ENCODE measurements around the gene CAMK2D.
"Not testable (repeated sequence)": the region's sequence is repeated elsewhere in the genome, so short reads cannot be mapped to it uniquely, and the experiment has no call there.

Gene CAMK2D

DNA sequence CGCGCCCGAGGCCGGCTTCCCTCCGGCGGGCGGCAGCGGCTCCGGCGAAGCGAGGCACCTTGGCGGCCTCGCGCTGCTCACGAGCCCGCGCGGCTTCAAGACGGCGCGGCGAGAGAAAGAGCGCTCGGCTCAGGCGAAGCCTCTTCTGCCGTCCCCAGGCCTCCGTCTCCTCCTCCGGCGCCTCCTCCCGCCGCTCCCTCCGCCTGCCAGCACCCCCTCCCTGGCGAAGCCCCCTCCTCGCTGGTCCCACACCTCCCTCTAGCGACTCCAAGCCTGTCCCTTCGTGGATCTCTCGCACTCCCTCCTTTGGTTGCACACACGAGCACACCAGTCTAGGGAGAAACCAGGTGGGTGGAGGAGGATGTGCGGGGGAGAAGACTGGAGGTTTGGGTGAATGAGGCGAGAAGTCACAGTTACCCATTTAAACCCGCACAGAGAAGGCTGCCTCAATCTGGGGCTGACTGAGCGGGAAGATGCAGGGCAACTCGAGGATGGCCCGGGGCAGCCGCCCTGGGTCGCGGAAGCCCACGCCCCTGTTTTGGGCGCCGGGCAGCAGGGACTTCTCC is at the start of gene CAMK2D:
Gene CAMK2D, minus strand, starts transcription at position 119 of the 566 bp plus-strand sequence. CDS start 670 bp downstream, outside the sequence.
- DNase-seq (ENCODE audit: low read depth in 2 of 2) = peak; percentile 80 to 81

DNA sequence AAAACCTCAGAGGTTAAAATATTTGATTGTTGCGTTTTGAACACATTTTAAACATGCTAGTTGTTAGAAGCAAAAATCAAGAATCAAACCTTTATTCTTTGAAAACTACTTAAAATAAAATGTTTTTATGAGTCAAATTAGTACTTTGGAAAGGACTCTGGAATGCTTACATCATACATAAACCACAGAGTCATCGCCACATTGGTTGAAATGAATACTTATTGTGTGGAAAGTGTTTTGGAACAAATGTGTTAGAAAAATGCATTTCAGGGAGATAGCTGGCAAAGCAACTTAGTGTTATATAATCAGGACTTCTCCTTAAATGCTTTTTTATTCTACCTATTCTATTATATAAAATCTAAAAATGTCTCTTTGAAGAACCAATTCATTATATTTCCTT is 49.4 kb upstream of the CAMK2D start:
- DNase-seq (ENCODE audit: low read depth in 2 of 2) = peak; percentile 44 to 45

DNA sequence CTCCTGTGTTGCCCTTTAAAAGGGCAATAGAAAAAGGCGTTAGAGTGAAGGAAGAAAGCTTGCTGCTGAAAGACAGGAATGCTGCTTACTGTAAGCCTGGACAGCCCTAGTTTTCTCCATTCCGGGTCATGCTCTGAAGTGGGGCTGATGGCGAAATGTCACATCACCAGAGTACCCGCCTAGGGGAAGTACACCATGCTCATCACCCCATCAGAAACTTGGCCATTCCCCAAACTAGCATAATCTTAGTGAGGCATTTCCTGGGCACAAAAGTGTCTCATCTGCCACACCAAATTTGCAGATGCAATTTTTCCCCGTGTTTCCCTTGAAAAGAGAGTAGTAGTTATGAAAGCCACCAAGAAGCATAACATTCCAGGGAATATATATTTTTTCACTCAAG is 47.8 kb upstream of the CAMK2D start:
- DNase-seq (ENCODE audit: low read depth in 2 of 2) = no peak

DNA sequence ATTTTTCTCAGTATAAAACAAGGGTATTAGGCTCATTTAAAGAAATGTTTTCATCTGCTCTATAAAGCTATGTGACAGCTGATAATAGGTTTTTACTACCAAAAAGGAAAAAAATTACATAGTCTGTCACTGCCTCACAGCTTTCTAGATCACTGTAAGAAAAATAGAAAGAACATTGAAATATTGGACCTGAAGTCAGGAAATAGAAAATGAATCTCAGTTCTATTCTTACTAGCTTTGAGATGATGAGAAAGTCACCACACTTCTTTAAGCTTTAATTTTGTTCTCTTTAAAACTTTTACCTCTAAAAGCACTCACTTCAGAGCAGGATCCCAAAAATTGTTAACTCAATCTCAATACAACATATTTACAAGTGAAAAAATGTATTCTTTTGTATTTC is 45.3 kb upstream of the CAMK2D start:
- DNase-seq (ENCODE audit: low read depth in 2 of 2) = no peak

DNA sequence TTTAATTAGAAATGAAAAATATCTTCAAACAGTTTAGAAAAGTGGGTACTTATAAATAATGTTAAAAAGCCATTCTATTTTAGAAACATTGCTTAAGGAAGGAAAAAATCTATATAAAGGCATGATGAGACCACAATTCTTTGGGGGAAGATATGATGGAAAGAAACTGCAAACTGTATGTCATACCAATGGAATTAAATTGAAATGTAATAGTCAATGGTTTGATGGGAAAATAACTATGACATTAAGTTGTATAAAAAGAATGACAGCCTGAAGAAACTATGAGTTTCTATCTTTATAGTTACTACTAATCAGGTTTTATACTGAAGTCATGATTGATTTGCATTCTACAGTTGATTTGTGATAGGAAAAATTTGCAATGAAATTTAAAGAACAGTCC is 40.3 kb upstream of the CAMK2D start:
- DNase-seq (ENCODE audit: low read depth in 2 of 2) = no peak

DNA sequence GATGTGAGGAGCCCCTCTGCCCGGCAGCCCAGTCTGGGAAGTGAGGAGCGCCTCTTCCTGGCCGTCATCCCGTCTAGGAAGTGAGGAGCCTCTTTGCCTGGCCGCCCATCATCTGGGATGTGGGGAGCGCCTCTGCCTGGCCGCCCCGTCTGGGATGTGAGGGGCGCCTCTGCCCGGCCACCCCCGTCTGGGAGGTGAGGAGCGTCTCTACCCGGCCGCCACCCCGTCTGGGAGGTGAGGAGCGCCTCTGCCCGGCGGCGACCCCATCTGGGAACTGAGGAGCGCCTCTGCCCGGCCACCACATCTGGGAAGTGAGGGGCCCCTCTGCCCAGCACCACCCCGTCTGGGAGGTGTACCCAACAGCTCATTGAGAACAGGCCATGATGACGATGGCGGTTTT is 34.8 kb upstream of the CAMK2D start:
- DNase-seq (ENCODE audit: low read depth in 2 of 2) = not testable (repeated sequence)

DNA sequence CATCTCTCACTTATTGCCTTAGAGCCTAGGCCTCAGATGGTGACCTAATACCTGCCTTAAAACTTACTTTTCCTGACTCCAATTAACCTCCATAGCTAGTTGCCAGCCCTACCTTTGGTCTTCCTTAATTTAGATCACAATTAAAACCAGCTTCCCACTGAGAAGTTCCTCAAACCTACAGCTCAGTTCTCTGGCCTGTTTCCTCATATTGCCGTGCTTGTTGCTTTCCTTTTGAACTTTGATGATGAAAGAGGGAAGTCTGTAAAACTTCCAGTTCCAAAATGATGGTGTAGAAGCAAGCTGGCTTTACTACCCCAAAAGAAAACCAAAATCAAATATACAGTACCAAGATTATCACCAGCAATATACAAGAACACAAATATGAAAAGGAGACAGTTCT is 28.9 kb upstream of the CAMK2D start:
- DNase-seq (ENCODE audit: low read depth in 2 of 2) = no peak

DNA sequence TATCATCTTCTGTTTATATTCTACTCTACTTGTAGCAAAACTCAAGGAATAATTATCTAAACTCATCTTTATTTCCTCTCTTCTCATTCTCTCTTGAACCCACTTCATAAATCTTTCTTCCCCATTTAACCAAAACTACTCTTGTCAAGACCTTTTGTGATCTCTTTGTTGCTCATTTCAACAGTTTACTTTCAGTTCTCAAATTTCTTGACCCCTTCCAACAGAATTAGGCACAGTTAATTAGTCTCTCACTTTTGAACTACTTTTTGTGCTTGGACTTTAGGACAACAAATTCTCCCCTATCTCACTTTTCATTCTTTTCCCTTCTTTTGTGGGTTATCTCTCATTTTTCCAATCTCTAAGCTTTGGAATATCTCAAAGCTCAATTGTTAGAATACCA is 27.4 kb upstream of the CAMK2D start:
- DNase-seq (ENCODE audit: low read depth in 2 of 2) = no peak

DNA sequence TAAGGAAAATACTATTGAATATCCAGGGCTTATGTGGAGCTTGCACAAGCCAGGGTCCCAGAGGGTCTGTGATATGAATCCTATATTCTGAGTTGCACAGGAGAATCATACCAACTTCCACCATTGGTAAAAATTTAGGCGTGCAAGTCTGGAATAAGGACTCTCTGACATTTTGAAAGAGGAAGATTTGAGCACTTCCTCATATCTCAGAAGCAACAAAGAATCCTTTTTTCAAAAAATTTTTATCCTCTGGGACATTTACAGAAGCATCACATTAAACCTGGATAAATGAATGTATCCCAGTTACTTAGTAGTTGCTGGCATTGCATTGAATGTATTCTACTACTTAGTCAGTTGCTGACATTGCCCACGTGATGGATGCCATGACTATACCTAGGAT is 24.2 kb upstream of the CAMK2D start:
- DNase-seq (ENCODE audit: low read depth in 2 of 2) = no peak

DNA sequence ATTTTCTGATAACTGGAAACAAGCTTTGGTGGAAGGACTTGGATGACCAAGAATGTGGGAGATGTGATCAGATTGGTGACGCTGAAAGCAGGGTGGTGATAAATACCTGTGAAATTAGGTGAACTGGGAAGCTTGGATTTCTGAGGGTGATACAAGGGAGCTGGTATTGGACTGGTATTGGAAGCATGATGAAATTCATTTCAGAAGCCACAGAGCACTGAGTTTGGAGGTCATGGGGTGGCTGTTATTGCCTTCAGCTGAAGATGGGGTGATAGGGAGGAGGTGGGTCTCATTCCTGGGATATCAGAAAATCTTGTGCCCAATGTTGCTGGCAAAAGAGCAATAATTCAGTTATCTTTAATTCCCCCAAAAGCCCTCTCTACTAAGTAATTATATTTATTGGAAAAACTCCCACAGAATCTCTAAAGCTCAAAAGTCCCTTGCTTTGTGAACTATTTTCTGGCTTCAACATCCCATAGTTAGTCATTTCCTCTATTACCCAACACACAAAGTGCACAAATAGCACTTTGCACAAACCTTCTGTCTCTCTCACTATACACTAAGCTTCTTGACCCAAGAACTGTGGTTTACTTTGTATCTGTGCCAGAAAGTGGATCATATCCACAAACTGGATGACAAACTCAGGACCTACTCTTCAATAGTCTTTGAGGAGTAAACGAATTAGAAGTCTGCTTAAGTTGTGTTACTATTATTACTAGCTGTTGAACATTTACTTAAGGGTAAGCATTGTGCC is 23.1 kb upstream of the CAMK2D start:
- DNase-seq (ENCODE audit: low read depth in 2 of 2) = peak; percentile 94

DNA sequence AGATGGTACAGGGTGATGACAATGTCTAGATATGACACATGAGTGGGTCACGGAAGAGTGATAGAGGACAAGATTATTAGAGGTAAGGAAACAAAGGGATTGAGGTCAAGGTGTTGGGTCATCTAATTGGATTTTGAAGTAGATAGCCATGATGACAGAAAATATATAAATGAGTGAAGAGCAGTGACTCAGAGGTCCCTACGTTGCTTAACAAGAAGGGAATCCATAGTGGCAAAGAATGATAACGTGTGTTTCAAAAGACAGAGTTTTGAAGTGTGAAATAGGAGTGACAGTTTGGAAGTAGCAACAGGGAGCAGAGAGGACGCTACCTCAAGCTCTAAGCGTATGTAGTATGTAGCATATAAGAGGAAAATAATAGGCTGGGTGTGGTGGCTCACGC is 22.2 kb upstream of the CAMK2D start:
- DNase-seq (ENCODE audit: low read depth in 2 of 2) = no peak

DNA sequence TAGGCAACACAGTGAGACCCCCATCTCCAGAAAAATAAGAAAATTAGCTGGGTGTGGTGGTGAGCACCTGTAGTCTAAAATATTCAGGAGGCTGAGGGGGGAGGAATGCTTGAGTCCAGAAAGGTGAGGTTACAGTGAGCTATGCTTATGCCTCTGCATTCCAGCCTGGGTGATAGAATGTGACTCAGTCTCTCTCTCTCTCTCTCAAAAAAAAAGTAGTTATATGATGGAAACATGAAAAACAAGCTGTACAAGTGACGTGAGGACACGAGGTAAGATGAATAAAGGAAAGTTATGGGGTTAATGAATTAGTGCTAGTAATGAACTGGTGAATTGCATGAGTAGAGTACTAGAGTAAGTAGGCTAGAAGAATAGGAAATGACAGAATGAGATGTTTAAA is 21.8 kb upstream of the CAMK2D start:
- DNase-seq (ENCODE audit: low read depth in 2 of 2) = no peak

DNA sequence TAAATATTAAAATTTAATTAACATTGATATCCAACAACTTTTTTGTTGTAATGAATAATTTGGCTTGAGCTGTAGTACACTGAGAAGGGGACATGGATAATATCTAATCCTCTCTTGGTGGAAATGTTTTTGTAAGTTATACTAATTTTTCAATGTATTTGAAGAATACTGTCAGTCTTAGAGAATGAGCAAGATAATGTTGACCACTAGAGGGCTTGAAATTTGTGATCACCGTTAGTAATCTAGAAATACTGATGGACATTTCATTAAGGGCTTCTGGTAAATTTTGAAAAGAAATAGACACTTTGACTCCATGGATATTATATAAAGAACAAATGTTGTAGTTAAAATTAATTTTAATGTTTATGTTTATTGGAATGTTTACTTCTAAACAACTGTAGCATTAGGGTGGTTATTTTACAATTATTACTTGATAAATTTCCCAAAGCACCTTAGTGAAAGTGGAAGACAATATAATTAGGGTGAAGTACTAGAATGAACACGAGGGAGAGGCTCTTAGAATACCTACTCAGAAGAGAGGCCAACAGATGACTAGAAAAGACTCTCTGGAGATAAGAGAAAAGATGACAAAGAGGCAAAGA is 20.0 kb upstream of the CAMK2D start:
- no peak for DNase-seq (ENCODE audit: low read depth in 2 of 2)

DNA sequence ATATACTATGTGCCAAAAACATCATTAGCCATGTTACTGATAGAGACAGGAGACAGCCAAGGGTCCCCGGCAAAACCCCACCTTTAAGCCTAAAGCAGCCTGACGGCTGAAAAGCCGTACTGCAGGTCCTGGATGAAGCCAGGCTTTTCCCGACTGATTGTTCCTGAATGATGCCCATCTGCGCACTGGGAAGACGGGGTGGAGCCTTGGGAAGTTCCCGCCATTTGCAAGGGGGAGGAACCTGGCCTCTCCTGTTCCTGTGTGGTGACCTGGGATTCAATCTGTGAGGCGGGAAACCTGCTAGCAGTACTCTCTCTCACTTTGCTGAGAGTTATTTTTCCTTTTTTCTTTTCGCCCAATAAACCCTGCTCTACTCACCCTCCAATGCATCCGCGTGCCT is 15.1 kb upstream of the CAMK2D start:
- no peak for DNase-seq (ENCODE audit: low read depth in 2 of 2)

DNA sequence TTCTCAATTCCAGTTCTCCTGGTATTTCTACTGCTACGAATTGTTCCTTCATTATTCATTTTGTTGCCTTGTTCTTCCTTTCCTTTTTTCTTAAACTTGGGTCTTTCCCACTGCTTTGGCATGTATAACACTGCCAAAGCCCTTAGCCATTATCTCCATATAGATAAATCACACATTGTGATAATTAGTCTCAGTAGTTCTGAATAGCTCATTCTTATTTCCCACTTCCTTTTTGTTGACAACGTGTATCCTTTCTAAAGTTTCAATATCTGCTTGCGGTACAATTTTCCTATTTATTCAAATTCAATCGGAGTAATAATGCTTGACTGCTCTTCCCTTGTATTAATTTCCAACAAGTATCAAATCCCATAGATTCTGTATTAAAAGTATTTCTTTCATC is 14.5 kb upstream of the CAMK2D start:
- DNase-seq (ENCODE audit: low read depth in 2 of 2) = no peak

DNA sequence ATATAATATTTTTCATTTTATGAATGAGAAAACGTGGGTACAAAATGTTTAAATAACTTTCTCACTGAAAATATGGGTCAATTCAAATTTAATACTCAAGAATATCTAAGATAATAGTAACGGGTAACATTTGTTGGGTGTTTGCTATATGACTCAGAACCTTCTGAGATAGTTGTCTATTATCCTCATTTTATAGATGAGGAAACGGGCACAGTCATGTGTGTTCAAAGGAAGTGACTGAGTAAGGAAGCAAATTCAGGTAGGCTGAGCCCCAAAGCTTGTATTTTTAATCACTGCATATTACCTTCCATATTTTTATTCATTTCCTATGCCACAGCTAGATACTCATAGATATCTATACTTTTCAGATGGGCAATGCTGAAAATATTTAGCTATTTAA is 12.2 kb upstream of the CAMK2D start:
- DNase-seq (ENCODE audit: low read depth in 2 of 2) = no peak

DNA sequence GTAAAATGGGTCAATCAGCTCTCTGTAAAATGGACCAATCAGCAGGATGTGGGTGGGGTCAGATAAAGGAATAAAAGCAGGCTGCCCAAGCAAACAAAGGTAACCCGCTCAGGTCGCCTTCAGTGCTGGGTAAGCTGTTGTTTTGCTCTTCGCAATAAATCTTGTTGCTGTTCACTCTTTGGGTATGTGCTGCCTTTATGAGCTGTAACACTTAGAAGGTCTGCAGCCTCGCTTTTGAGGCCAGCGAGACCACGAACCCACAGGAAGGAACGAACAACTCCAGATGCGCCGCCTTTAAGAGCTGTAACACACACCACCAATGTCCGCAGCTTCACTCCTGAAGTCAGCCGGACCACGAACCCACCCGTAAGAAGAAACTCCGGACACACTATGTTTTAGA is 11.5 kb upstream of the CAMK2D start:
- no peak for DNase-seq (ENCODE audit: low read depth in 2 of 2)

DNA sequence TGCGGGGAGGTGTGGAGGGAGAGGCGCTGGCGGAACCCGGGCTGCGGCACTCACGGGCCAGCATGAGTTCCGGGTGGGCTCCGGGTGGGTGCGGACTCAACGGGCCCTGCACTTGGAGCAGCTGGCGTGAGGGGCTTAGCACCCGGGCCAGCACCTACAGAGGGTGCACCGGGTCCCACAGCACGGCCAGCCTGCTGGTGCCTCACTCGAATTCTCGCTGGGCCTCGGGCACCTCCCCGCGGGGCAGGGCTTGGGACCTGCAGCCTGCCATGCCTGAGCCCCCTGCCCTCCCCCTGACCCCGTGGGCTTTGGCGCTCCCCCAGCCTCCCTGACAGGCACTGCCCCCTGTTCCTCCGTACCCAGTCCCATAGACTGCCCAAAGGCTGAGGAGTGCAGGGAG is 10.8 kb upstream of the CAMK2D start:
- DNase-seq (ENCODE audit: low read depth in 2 of 2) = no peak

DNA sequence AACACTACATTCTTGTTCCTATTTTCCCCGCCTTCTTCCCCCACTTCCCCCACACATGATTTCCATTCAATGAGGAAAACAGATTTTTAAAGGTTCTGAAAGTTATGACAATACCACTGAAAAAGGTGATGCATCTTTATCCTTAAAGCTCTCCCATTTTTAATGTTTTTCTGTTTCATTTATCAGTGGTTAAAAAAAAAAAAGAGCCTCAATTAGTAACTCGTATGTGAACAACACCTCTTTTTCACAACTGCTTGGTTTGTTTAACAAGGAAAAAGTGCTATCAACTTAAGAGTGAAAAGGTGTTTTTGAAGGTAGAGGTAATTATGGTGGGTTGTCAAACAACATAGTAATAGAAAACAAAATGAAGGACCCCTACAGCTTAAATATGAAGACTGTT is 8.2 kb upstream of the CAMK2D start:
- no peak for DNase-seq (ENCODE audit: low read depth in 2 of 2)

DNA sequence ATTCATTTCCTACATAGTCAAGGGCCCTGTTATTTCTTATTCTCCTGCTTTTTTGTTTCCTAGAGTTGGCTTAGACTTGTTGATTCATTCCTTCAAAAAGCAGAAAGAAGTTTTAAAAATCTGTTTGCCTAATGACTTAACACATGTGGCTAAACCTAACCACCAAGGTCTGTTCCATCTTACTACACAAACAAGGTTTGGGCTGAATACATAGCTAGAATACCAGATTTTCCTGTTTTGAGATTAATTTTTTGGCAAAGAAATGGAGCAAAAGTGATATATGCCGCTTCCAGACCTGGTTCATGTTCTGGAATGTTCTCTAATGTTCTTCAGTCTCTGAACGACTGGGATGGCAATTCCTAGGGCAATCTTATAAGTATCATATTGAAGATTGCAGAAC is 7.4 kb upstream of the CAMK2D start:
- no peak for DNase-seq (ENCODE audit: low read depth in 2 of 2)

DNA sequence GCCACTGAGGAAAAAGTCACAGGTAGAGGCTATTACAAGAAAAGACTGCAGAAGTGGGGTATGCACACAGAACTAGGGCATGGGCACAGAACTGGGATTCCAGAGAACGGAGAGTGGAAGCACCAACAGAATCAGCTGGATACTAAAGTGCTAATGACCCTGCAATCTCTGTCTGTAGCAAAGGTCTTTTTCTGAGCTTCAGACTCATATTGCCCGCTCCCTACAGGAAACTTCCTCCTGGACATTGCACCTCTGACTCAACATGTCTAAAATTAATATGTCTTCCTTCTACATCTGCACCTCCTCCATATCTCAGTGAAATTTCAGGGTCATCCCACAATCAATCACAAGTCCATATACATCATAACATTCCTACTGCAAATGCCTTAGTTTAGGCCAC is 5.3 kb upstream of the CAMK2D start:
- no peak for DNase-seq (ENCODE audit: low read depth in 2 of 2)

DNA sequence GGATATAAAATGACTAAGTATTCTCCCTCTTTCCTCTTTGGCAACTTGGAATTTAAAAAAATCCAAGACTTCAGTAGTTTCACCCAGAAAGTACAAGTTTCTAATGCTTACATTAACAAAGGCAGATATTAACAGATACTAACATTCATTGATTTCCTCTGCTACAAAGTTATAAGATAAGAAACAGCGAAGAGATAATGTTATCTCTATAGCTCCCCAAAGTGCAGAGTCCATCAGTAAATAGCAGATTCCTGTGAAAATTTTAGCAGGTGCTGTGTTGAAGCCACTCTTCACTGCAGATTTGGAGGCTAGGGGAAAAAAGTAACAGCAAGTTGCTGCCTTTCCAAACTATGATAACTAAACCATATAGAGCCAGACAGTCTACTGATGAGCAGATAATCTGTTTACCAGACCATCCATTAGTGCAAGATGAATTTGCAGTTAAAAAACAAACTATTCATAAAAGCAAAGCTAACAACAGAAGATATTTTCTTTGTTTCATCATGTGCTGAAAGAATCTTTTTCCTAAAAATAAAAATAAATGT is 3.3 kb upstream of the CAMK2D start:
- DNase-seq (ENCODE audit: low read depth in 2 of 2) = no peak

DNA sequence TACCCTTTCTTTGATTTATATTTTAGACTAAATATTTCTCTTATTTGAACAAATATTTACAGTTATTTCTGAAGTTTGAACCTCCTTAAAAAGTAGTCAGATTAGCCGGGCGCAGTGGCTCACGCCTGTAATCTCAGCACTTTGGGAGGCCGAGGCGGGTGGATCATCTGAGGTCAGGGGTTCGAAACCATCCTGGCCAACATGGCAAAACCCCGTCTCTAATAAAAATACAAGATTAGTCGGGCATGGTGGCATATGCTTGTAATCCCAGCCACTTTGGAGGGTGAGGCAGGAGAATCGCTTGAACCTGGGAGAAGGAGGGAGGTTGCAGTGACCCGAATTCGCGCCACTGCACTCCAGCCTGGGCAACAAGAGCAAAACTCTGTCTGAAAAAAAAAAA is 2.4 kb upstream of the CAMK2D start:
- not testable (repeated sequence) for DNase-seq (ENCODE audit: low read depth in 2 of 2)

DNA sequence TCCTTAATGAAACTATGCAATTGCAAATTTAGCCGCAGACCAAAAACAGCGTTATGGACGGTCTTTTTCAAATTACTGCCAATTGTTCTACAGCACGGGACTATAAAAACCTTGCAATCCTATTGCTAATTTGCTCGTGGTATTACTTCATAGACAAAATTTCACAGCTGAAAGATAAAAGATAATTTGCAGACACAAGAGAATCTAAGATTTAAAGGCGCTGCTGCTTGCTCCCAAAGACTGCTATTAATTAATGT is 1.4 kb upstream of the CAMK2D start:
- DNase-seq (ENCODE audit: low read depth in 2 of 2) = no peak

All from fibroblast of skin of left biceps (primary cell).